T-helper 2 cell treated with Interferon-gamma antibody and Interleukin-4, amounts not matched to agents 5 μg/mL and 100 μg/mL, for 36 hours (primary cell): ENCODE measurements around the gene ACTL8.

Experiments
- DNase-seq: peaks from one replicate; pipeline ENCODE4 v3.0.0; 2021; ENCODE audit warnings: low spot score
- H3K27ac Mint-ChIP-seq: one replicate; pipeline ENCODE4 v1.8.0; 2021; ENCODE audit warnings: mild to moderate bottlenecking, mixed read lengths
- H3K27me3 Mint-ChIP-seq: one replicate; pipeline ENCODE4 v1.8.0; 2021; ENCODE audit warnings: low read depth, mixed read lengths
- H3K36me3 Mint-ChIP-seq: one replicate; pipeline ENCODE4 v1.8.0; 2021; ENCODE audit warnings: low read depth, mixed read lengths
- H3K4me1 Mint-ChIP-seq: one replicate; pipeline ENCODE4 v1.8.0; 2021; ENCODE audit warnings: low read depth, mixed read lengths
- H3K4me3 Mint-ChIP-seq: one replicate; pipeline ENCODE4 v1.8.0; 2022; ENCODE audit warnings: mild to moderate bottlenecking, moderate library complexity, mixed read lengths
- H3K9me3 Mint-ChIP-seq: one replicate; pipeline ENCODE4 v1.8.0; 2021; ENCODE audit warnings: mixed read lengths

The ACTL8 gene

DNA sequence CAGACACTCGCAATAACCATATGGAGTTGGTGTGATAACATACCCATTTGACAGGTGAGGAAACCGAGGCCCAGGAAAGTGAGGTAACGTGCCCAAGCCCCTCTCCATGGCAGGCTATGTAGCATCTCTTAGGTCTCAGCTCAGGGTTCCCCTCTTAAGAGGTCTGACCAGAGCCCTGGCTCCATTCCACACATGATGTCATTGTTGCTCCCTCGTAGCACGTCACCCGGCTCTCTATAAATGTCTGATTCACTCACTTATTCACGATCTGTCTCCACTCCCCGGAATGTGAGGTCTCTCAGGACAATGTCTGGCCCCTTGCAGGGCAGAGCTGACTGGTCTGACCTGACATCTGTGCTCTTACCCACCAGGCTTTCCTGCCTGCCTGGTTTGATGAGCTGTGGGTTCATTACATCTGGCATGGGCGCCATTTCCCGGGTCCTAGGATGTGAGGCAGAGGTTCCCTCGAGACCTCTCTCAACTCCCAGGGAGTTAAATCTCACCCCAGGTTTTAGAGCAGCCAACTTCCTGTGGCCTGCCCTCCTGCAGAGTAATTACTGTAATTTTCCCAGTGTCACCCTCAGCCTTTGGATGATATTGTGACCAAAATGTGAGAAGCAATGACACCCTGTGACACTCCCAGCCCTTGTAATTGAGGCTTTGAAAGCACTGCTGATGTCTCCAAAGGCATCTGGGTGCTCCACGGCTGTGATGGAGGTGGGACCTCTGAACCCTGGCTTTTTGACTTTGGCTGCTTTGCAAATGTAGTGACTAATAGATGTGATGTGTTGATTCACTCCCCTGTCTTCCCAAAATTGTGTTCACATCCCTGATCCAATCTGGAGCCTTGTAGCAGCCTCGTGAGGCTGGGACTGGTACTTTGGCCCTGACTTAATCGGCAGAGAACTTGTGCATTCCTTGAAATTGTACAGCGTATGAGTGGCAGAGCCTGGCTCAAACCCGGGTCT, 10.6 kb downstream of the ACTL8 start:
- Mint-ChIP-seq H3K9me3 (peaks cover 2% of the 10 kb centered on the region), H3K27ac (no peak overlapping the region), H3K4me1 (no peaks in the 10 kb centered on the region), H3K27me3 (no peaks in the 10 kb centered on the region), H3K36me3 (no peaks in the 10 kb centered on the region), H3K4me3 (no peak overlapping the region)
- DNase-seq, result no peak

DNA sequence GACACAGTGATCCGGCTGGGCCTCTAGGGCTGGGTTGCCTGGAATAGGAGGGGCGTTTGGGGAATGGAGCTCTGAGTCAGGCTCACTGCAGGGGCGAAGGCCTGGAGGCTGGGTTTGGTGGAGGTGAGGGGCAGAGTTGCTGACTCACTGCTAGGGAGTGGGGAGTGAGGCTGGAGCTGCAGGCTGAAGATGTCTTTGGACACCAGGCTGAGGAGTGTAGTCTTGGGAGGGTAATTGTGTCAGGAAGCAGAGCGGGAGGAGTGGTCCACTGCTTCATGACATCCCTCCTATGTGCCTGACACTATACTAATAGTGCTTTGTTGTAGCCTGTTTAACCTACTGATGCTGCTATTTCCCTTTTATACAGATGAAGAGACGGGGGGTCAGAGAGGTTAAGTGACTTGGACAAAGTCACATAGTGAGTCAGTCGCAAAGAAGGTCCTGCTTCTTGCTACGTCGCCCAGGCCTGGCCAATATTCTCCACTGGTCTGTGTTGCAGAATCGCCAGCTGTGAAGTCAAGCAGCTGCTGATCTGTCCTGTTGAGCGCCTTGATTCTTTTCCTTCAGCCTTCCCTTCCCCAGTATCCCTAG, 13.6 kb downstream of the ACTL8 start:
- Mint-ChIP-seq H3K4me3 (no peak overlapping the region), H3K27me3 (no peaks in the 10 kb centered on the region), H3K27ac (no peak overlapping the region)

GRCh38 chr1:17770983-17771382, 15.8 kb downstream of the ACTL8 start:
- H3K27me3 Mint-ChIP-seq, result no peaks in the 10 kb centered on the region
- no peaks in the 10 kb centered on the region for H3K9me3 Mint-ChIP-seq
- no peak overlapping the region for H3K4me3 Mint-ChIP-seq
- no peaks in the 10 kb centered on the region for H3K36me3 Mint-ChIP-seq
- H3K4me1 Mint-ChIP-seq, result no peaks in the 10 kb centered on the region
- no peak for DNase-seq
- H3K27ac Mint-ChIP-seq, result no peak overlapping the region

More for the DNA sequence above, 13.6 kb downstream of the ACTL8 start:
- no peak for DNase-seq
- no peaks in the 10 kb centered on the region for H3K9me3 Mint-ChIP-seq
- H3K36me3 Mint-ChIP-seq, result no peaks in the 10 kb centered on the region
- H3K4me1 Mint-ChIP-seq, result no peaks in the 10 kb centered on the region

GRCh38 chr1:17772615-17773212, 17.6 kb downstream of the ACTL8 start:
- no peak for DNase-seq
- H3K4me1 Mint-ChIP-seq, result no peaks in the 10 kb centered on the region
- no peak overlapping the region for H3K4me3 Mint-ChIP-seq
- no peaks in the 10 kb centered on the region for H3K9me3 Mint-ChIP-seq
- H3K27ac Mint-ChIP-seq, result no peak overlapping the region
- H3K36me3 Mint-ChIP-seq, result no peaks in the 10 kb centered on the region
- no peaks in the 10 kb centered on the region for H3K27me3 Mint-ChIP-seq

DNA sequence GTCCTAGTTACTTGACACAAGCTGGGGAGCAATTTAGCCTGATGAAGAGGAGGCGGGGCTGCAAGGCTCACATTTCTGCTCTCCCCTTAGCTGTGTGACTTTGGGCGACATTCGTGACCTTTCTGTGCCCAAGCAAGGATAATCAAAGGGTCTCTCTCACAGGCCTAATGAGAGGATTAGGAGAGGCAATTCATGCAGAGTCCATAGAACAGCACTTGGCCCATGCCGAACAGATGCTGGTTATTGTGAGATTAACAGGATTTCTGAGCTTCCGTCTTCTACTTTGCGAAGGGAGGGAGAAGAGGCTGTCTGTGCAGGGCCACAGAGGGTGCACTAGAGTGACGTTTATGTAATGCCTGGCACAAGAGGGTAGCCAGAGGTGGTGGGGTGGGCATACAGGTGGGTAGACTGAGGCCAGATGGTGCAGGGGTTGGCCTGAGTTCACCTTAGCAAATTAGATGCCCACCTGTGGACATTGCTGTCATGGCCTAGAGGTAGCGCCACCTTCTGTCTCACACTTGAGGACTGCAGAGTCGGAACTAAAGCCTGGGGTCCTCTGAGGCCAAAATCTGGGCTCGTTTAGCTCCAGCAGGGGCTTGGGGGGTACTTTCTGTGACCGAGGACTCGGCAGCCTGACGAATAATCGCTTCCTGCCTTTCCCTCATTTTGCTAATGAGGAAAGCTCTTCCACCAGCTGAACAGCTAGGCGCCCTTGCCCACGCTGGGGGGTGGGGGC, 18.6 kb downstream of the ACTL8 start:
- no peaks in the 10 kb centered on the region for H3K4me1 Mint-ChIP-seq
- no peaks in the 10 kb centered on the region for H3K36me3 Mint-ChIP-seq
- no peak for DNase-seq
- no peak overlapping the region for H3K4me3 Mint-ChIP-seq
- H3K27me3 Mint-ChIP-seq, result no peaks in the 10 kb centered on the region
- no peaks in the 10 kb centered on the region for H3K9me3 Mint-ChIP-seq
- H3K27ac Mint-ChIP-seq, result no peak overlapping the region

- Mint-ChIP-seq H3K36me3 (no peaks in the 10 kb centered on the region), H3K4me1 (no peaks in the 10 kb centered on the region), H3K9me3 (no peaks in the 10 kb centered on the region), H3K4me3 (no peak overlapping the region), H3K27ac (no peak overlapping the region), H3K27me3 (no peaks in the 10 kb centered on the region)
- DNase-seq, result no peak
Measured at GRCh38 chr1:17774452-17774851, 19.3 kb downstream of the ACTL8 start.

- Mint-ChIP-seq H3K9me3 (no peaks in the 10 kb centered on the region), H3K27ac (no peak overlapping the region), H3K4me1 (no peaks in the 10 kb centered on the region)
Measured at GRCh38 chr1:17775796-17776195, 20.7 kb downstream of the ACTL8 start.

DNA sequence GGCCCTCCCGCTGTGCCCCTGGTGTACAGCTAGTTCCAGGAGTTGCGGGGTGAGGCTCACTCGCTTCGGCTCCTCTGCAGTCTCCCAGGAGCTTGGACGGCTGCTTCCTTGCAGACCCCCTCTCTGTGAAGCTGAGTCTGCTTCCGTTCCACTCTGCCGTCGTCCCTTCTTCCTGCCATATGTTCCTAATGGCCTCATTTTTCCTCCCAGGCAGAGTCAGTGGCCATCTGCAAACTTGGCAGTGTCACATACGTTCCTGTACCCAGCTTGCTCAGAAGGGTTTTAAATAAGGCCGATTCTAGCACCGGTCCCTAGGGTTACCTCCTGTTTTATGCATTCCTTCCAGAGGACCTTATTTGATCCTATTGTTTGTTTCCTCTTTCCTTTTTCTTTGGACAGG, 21.3 kb downstream of the ACTL8 start:
- Mint-ChIP-seq H3K4me3 (no peak overlapping the region), H3K27me3 (no peaks in the 10 kb centered on the region), H3K27ac (no peak overlapping the region), H3K36me3 (no peaks in the 10 kb centered on the region), H3K9me3 (no peaks in the 10 kb centered on the region), H3K4me1 (no peaks in the 10 kb centered on the region)
- no peak for DNase-seq

More at GRCh38 chr1:17775796-17776195, 20.7 kb downstream of the ACTL8 start:
- no peak for DNase-seq
- no peak overlapping the region for H3K4me3 Mint-ChIP-seq
- no peaks in the 10 kb centered on the region for H3K36me3 Mint-ChIP-seq
- no peaks in the 10 kb centered on the region for H3K27me3 Mint-ChIP-seq

DNA sequence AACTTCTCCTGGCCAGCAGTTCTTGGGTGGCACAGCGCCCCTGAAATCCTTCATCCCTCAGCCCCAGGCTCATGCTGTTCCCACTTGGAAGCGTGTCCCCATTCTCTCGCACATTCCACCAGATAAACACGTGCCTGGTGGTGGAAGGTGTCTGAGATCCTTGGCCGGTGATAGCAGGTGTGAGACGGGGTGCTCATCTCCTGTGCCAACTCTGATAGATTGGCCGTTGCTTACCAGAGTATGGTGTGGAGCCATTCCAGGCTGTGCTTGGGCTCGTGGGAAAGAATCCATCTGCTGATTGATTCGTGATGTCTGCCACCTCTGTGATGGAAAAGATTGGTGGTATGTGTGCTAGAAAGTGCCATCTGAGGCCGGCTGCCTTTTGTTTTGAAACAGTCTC, 22.2 kb downstream of the ACTL8 start:
- Mint-ChIP-seq H3K27ac (no peak overlapping the region), H3K4me3 (no peak overlapping the region), H3K27me3 (no peaks in the 10 kb centered on the region), H3K4me1 (no peaks in the 10 kb centered on the region), H3K9me3 (no peaks in the 10 kb centered on the region), H3K36me3 (no peaks in the 10 kb centered on the region)
- no peak for DNase-seq

DNA sequence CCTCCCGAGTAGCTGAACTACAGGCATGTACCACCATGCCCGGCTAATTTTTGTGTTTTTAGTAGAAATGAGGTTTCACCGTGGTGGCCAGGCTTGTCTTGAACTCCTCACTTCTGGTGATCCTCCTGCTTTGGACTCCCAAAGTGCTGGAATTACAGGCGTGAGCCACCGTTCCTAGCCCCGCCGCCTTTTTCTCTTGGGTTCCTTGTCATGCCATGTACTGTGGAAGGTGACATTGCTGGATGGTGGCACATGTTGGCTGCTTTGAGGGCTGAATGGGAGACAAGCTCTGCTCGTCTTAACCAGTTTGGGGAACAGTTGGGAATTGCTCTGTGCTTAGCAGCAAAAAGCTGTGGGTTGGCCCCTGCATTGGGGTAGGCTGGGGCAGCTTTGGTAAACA, 22.7 kb downstream of the ACTL8 start:
- no peak for DNase-seq
- Mint-ChIP-seq H3K36me3 (no peaks in the 10 kb centered on the region), H3K27me3 (no peaks in the 10 kb centered on the region), H3K4me1 (no peaks in the 10 kb centered on the region), H3K27ac (no peak overlapping the region), H3K9me3 (no peaks in the 10 kb centered on the region), H3K4me3 (no peak overlapping the region)

DNA sequence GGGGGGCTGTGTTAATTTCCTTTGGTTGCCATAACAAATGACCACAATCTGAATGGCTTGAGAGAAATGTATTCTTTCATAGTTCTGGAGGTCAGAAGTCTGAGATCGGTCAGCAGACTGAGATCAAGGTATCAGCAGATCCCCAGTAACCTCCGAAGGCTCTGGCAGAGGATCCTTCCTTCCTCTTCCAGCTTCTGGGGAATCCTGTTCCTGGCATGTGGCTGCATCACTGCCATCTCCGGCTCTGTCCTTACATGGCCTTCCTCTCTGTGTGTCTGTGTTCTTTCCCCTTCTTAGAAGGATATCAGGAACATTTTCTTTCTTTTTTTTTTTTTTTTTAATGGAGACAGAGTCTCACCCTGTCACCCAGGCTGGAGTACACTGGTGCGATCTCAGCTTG, 25.8 kb downstream of the ACTL8 start:
- no peak overlapping the region for H3K4me3 Mint-ChIP-seq
- H3K4me1 Mint-ChIP-seq, result no peaks in the 10 kb centered on the region
- H3K27me3 Mint-ChIP-seq, result no peaks in the 10 kb centered on the region
- H3K36me3 Mint-ChIP-seq, result no peaks in the 10 kb centered on the region
- DNase-seq, result no peak
- H3K27ac Mint-ChIP-seq, result no peak overlapping the region
- H3K9me3 Mint-ChIP-seq, result no peaks in the 10 kb centered on the region

DNA sequence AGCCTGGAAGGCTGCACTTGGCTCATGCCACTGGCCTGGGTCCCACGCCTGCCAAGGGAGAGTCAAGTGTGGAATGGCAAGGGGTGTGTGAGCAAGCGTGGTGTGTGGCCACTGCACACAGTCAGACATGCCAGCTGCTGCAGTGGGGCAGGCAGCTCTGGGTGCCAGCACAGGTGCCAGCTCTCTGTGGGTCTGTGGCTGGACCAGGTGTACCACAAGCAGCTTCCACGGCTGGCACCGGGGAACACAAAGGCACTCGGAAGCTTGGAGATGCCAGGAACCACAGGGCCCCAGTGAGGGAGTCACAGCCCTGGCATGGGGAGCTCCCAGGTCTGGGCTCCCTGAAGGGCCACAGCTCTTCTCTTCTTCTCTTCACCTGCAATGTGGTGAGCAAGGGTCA, 34.8 kb downstream of the ACTL8 start:
- H3K9me3 Mint-ChIP-seq, result no peaks in the 10 kb centered on the region

DNA sequence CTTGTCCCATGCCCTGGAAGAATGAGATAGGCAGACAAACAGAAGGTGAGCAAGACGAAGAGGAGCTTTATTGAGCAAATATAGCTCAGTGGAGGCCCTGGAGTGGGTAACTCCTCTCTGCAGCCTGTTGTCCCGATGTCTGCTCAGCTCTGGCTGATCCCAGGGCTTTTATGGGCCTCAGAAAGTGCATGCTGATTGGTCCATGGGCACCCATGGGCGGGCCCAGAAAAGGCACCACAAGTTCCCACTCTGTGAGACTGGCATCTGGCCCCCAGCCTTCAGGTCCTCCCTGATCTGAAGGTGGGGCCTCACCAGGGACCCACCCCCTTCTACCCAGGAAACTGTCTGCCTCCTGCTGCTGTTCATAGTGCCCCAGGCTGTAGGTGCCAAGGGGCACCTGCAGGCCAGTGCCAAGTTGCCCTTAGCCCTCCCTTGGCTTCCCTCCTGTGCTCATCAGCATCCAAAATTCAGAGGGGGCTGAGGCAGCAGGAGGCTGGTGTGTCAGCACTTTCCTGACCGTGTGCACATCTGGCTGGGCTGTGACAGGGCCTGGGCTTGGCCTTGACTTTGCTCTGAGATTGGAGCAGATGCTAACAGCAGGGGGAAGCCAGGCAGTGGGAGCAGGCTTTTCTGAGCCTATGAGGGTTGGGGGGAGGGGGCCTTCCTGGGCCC, 35.4 kb downstream of the ACTL8 start:
- H3K27ac Mint-ChIP-seq, result no peak overlapping the region
- no peaks in the 10 kb centered on the region for H3K27me3 Mint-ChIP-seq
- no peaks in the 10 kb centered on the region for H3K36me3 Mint-ChIP-seq
- H3K4me3 Mint-ChIP-seq, result no peak overlapping the region
- DNase-seq, result no peak
- H3K4me1 Mint-ChIP-seq, result no peaks in the 10 kb centered on the region
- no peaks in the 10 kb centered on the region for H3K9me3 Mint-ChIP-seq

More for the DNA sequence above, 34.8 kb downstream of the ACTL8 start:
- Mint-ChIP-seq H3K4me3 (no peak overlapping the region), H3K36me3 (no peaks in the 10 kb centered on the region), H3K4me1 (no peaks in the 10 kb centered on the region), H3K27ac (no peak overlapping the region), H3K27me3 (no peaks in the 10 kb centered on the region)
- no peak for DNase-seq
